NCI-H1436 (cell line): Measurements from ENCODE around the gene ZNF182.
"Not testable (repeated sequence)": the region's sequence is repeated elsewhere in the genome, so short reads cannot be mapped to it uniquely, and the experiment has no call there.

Experiments used
- DNase-seq: peaks from one replicate; lab custom pipeline; 2025; lab: John Stamatoyannopoulos, UW

Gene ZNF182

GRCh38 chrX:48003758-48004457, at the start of gene ZNF182:
Gene ZNF182 (minus strand): TSS chrX:48003989. CDS start chrX:48002609, 1,380 bp downstream.
- peak; percentile 87 for DNase-seq

- no peak for DNase-seq
Measured at GRCh38 chrX:48046846-48047245, 43.1 kb upstream of the ZNF182 start.

- no peak for DNase-seq
Measured at GRCh38 chrX:48045410-48046311, 41.9 kb upstream of the ZNF182 start.

- DNase-seq: no peak
Measured at GRCh38 chrX:48043056-48043455, 39.3 kb upstream of the ZNF182 start.

GRCh38 chrX:48035891-48036290, 32.1 kb upstream of the ZNF182 start:
- no peak for DNase-seq

- DNase-seq: not testable (repeated sequence)
Measured at GRCh38 chrX:48030641-48031173, 26.9 kb upstream of the ZNF182 start.

- no peak for DNase-seq
Measured at GRCh38 chrX:48030237-48030636, 26.4 kb upstream of the ZNF182 start.

- no peak for DNase-seq
Measured at GRCh38 chrX:48028091-48028490, 24.3 kb upstream of the ZNF182 start.

- not testable (repeated sequence) for DNase-seq
Measured at GRCh38 chrX:48027545-48027944, 23.8 kb upstream of the ZNF182 start.

GRCh38 chrX:48025561-48025960, 21.8 kb upstream of the ZNF182 start:
- DNase-seq: peak; percentile 21

- DNase-seq: no peak
Measured at GRCh38 chrX:48022738-48023137, 18.9 kb upstream of the ZNF182 start.

- no peak for DNase-seq
Measured at GRCh38 chrX:48022100-48022499, 18.3 kb upstream of the ZNF182 start.

- peak; percentile 47 for DNase-seq
Measured at GRCh38 chrX:48021026-48021900, 17.5 kb upstream of the ZNF182 start.

- DNase-seq: not testable (repeated sequence)
Measured at GRCh38 chrX:48020472-48020871, 16.7 kb upstream of the ZNF182 start.

GRCh38 chrX:48019892-48020291, 16.1 kb upstream of the ZNF182 start:
- DNase-seq: not testable (repeated sequence)

GRCh38 chrX:48016583-48017310, 13.0 kb upstream of the ZNF182 start:
- not testable (repeated sequence) for DNase-seq

GRCh38 chrX:48009445-48009960, 5.7 kb upstream of the ZNF182 start:
- DNase-seq: not testable (repeated sequence)

- DNase-seq: not testable (repeated sequence)
Measured at GRCh38 chrX:48006688-48007087, 2.9 kb upstream of the ZNF182 start, which contains the start of gene SPACA5. Gene SPACA5 (plus strand): TSS chrX:48006988. CDS start chrX:48007803, 815 bp downstream.

- DNase-seq: no peak
Measured at GRCh38 chrX:48003367-48003757, 427 bp downstream of the ZNF182 start.

- no peak for DNase-seq
Measured at GRCh38 chrX:48002929-48003328, 860 bp downstream of the ZNF182 start.

GRCh38 chrX:48002319-48002718, 1.5 kb downstream of the ZNF182 start:
- no peak for DNase-seq
